Esophagus mucosa (tissue), 1 donor: ENCODE data around the gene SUCNR1. TPM values are rescaled to one million over a fixed set of nuclear protein-coding genes. Genes with fewer than 3 reads are reported as not detected.
A peak's percentile ranks its signal among the peaks of the same experiment; 100 is the strongest.
"Not testable (repeated sequence)": the region's sequence is repeated elsewhere in the genome, so short reads cannot be mapped to it uniquely, and the experiment has no call there.

Experiments
- ATAC-seq: fragments of 200-7000 bp; cut with Tn5 transposase; one replicate; pipeline ENCODE4 v1.9.1; 2020
- total RNA-seq: library from RNA; stranded (reverse); gene quantifications from one replicate; pipeline ENCODE4 v1.2.4, GENCODE V29; 2023
- donor health status: DM: yes; HTN: yes; CAD: no.

The SUCNR1 gene
- total RNA-seq, 1 donor from 2014 or later = not detected

DNA sequence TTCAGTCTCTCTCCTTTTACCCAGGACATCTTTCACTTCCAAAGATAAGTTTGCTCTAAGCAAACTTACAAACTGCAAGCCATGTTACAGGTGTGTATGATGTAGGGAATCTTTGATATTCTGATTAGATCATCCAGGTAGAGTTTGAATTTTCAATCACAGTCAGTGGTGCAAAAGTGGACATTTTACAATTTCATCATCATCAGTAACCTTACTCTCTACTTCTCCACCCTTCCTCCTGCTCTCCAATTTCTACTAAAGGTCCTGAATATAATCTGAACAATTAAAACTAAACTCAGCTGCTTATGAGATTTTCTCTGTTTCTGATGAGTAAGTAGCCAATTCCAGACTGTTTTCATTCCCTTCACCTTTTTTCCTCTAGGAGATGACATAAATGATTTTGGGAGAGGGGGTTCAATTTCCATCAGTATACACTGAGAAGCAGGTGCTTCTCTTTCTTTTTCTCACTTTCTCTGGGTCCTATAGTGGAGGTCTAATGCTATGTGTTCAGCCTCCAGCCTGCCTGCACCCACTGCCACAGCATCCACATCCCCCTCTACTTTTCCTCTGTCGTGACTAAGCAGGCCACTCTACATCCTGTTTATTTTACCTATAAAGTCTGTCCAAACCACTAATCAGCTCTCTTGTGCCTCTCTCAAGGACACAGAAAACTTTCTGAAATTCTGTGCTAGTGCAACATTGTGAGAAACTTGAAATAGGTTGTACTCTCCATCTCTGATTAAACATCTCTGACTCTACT lies 27.6 kb downstream of the SUCNR1 start:
- ATAC-seq = no peak

DNA sequence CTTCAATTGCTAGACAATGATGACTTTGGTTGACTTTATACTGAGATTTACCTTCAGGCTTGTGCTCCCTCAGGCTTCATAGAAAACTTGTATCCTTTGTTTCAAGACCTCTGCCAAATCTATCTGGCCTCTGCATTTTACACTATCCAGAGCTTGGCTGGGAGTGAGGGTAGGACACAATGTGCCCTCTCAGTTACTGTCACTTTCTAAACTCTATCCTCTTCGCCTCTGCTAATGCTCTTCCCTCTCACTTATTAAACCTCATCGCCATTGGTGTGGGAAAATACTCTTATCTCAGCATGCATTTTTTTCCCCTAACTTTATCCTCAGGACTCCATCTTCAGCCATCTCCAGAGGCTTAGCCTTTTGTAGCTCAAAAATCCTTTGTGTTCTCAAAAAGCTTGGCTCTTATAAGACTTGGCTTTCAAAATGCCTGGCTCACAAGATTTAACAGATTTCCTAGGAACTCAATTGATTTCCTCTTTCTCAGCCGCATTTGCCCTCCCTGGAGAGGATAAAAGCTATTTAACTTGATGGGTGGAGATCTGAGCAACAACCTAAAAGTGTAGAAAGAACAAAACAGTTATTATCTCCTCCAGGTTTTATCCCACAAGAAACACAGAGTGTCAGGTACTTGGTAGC lies 28.3 kb downstream of the SUCNR1 start:
- no peak for ATAC-seq

DNA sequence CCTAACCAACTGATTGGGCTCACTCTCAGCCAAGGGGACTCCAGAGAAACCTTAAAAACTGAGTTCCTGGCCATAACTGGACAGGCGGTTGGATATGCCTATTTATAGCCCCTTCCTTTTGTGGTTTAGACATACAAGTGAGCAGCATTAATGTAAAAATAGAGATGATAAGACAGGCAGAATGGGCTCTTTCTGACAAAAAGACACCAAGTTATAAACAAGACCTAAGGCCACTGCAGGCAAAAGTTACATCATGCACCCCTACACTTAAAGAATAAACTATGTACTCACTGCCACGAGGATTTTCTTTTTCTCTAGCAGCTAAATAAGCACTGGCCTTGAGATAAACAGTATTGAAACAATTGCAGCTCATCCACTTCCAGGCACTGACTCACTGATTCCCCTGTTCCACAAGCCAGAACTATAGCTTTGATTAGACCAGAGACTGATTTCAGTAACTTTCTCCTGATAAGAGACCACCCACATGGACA lies 30.1 kb downstream of the SUCNR1 start:
- ATAC-seq = no peak

DNA sequence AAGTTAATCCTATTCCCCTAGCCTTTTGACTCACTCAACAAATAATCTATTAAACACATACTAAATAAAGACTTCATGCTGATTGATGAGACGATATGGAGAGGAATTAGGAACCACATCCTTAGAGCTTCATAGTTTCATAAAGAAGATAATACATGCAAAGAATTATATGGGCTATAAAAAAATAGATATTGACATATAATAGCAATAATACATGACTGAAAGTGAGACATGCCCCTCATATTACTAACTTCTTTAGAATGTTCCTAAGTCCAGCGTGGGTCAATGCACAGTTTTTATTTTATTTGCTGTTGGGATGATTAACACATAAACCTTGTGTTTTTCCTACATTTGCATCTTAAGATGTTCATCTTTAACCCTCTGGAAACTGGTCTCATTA lies 32.2 kb downstream of the SUCNR1 start:
- no peak for ATAC-seq

DNA sequence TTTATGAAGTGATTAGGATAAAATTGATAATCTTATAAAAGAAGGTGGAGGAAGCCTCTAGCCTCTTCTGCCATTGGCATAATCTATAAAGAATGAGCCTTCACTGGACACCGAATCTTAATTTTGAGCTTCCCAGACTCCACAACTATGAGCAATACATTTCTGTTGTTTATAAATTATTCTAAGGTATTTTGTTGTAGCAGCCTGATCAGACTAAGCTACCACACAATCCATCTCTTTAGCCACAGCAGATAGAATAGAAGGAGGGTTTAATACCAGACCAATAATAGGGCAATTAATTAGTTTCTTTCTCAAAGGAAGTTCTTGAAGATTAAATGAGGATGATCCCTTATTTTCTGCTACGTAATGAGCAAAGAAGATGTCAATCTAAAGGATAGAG lies 33.3 kb downstream of the SUCNR1 start:
- no peak for ATAC-seq

DNA sequence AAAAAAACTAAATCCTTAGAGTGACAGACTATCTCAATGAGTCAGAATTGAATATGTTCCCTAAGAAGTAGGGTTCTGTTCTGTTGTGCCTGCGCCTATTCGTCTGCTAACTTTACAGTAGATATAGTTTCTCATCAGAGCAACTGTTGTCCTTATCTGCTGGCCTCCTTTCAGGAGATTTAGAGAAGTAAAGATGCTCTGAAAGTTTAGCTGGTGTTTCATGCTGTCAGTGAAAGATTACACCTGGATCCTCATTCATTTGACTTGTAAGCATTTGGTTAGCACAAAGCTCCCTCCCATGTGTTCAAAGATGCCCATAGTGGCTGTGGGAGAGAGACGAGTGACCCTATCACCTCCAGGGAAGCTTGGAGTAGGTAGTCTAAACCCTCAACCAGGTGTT lies 35.0 kb downstream of the SUCNR1 start:
- no peak for ATAC-seq

DNA sequence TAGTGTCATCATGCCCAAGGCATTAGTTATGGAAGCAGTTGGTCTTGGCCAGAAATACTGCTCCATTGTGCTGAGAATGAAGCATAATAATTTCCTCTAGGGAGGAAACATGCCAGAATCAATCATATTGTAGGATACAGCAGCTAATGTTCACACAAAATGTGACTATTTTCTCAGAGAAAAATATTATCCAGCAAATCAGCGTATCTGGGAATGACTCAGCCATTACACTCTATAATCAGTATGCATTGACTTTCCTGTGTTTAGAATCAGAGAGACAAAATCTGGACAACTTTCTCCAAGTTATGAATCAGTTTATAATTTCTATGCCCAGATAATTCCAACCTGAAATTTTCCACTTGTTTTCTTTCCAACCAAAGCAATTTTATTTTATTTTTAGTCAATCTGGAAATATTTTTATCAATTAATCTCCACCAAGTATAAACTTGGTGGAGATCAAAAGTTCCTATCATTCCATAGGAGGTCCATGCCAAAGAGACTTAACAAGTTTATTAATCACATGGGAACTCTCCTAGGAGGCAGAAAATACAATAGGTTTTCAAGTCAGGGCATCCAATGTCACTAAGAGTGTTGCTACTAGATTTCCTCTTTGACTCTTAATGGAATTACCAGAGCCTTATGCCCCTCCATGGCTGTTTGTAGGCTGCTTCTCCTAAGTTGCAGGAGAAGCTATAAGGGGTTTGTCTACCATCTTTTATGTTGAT lies 36.4 kb downstream of the SUCNR1 start:
- ATAC-seq = no peak

DNA sequence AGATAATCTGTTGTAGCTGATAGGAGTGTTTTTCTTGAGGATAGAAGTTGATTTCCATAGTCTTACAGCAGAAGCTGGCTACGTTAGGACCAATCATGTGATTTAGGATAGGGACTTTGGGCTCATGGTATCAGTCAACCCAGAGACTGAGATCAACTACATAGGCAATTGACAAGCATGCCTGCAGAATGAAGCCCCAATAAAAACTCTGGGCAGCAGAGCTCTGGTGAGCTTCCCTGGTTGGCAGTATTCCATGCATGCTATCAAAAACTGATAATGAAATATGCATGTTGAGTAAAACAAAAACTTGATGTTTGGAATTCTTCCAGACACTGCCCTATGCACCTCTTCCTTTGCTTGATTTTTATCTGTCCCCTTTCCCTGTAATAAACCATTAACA lies 38.0 kb downstream of the SUCNR1 start:
- no peak for ATAC-seq

DNA sequence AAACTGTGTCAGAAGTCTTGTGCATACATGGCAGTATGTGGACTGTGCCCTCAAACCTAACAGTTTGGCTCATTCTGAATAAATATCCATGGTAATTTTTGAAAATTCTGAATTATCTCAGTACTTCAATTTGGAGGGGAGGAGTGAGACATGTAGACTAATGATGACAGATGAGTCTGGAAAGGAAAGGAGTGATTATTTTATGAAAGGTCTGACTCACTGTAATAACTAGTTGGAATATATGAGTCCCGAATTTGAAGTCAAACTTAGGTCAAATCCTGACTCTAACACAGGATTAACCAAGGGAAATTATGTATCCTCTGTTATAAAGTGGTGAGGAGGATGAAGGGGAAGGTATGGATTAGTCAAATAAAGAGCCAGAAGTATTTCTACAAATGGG lies 38.6 kb downstream of the SUCNR1 start:
- ATAC-seq = no peak

DNA sequence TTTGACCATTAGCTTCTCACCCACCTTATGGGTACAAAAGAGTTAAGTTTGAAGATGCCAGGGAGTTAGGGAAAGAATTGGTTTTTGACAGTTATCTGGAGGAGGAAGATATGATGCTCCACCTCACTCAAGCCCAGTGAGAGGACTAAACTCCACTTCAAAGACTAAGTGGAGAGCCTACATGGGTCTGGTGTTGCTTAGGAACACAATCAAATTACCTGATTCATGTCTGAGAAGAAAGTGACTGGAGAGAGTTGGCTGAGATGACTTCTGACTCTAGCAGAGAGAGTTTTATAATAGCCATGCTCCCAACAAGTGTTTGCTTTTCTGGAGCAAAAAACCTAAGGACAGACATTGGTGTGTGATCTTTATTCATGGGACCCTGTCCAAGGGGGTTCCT lies 43.3 kb downstream of the SUCNR1 start:
- ATAC-seq = no peak

DNA sequence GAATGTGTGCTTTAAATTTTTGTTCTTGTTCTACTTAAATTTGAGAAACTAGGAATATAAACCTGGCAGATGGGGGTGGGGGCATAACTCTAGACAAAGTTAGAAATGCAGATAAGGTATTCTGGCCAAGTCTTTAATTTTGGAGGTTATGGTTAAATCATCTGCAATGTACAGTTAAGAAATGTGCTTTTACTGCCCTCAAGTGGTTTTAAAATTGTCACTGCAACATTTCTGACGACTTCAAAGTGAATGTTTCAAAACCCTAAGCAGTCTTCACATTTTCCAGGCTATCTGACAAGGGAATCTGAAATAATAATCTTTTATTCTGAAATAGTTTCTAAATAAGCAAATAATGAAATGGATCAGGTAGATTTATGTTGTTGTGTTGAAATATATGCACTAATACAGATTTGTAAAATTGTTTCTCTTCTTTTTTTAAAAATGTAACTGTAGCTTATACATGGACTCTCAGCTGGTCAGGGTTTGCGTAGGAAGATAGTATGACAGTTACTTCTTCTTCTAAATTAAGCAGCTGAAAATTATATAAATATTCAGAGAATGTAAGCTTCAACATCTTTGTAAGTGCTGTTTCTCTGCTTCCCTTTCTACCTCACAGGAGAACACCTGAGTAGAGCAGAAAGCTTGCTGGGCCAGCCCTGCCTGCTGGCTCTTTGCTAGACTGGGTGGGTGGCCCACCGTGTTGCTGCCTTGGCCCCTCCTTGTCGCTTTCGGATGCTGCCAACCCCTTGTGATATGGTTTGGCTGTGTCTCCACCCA lies 45.0 kb downstream of the SUCNR1 start:
- ATAC-seq = peak; percentile 55

DNA sequence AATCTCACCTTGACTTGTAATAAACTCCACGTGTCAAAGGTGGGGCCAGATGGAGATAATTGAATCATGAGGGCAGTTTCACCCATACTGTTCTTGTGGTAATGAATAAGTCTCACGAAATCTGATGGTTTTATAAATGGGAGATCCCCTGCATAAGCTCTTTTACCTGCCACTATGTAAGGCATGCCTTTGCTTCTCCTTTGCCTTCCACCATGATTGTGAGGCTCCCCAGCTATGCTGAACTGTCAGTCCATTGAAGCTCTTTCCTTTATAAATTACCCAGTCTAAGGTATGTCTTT lies 45.5 kb downstream of the SUCNR1 start:
- no peak for ATAC-seq

DNA sequence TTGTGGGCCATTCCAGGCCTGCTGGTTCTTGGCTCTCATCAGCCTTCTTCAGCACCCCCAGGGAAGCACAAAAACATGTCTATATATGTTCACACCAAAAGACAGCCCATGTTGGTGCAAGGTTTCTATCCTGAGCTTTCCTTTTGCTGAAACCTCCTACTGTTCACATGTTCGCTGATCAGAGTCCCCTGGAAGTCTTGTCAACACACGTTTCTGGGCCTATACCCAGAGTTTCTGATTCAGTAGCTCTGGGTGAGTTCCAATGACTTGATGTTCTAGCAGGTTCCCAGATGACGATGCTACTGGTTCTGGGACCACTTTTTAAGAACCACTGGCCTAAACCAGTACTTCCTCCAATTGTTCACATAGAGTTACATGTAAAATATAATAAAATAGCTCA lies 46.0 kb downstream of the SUCNR1 start:
- ATAC-seq = peak; percentile 90

DNA sequence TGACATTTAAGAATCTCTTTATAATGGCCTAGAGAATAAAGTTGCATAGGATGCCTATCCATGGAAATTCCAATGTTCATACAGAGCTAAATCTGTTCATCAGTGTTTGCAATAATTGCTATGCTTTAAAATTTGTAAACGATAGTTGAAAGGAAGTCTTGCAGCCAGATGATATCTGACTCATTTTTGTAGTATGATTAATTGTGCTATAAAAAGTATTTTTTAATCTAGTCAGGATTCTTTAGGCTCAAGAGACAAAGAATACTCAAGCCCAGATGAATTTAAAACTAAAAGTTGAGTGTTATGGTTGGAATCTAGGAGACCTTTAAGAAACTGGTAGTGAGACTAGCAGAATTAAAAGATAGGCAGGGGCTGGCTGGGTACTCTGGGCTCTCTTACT lies 50.5 kb downstream of the SUCNR1 start:
- ATAC-seq = no peak

DNA sequence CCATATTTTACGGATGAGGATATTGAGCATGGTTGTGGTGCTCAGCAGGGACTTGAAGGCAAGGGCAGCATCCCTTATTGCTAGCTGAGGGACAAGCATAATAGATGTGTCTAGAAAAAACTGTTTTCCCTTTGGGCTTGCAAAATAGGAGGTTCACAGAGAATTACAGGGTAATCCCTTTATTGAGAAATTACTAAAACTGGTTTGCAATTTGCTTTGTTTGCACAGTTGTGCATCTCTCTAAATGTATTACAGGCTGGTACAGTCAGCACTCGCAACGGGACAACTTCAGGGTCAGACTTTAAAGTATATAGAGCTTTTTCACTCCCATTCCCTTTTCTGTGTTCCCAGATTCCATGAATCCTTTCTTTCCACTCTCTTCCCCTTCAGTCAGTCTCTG lies 51.3 kb downstream of the SUCNR1 start:
- ATAC-seq = peak; percentile 84

DNA sequence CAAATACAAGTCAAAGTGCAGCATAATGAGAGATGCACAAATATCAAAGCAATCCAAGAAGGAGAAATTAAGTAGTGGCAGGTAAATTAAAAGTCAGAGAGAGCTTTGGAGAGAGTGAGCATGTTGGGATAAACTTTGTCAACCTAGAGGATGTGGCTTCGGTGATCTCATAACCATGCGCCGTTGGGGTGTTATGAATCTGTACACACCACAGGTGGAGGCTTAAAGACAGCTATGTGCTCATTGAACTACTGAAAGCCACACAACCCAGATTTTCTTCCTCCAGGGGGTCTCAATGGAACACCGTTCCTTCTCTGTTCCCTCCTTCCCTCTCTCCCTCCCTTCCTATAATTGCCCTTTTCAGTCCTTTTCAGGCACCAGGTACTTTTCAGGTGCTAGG lies 52.0 kb downstream of the SUCNR1 start:
- peak; percentile 52 for ATAC-seq

DNA sequence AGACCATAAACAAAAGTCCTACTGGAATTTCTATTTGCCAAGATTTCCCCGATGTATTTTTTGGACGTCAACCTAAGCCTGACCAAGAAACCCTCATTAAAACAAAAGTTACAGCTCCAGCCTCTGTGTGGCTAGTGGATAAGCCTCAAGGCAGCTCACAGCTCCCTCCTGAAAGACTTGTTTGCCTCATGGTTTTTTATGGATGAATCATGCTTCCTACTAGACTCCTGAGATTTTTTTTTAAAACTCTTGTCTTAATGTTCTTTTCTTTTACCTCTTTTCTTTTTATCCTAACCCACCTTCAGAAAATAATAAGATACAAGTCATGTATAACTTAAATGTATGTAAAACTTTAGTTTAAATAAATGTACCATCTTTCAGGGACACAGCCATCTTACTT lies 52.4 kb downstream of the SUCNR1 start:
- ATAC-seq = peak; percentile 89

DNA sequence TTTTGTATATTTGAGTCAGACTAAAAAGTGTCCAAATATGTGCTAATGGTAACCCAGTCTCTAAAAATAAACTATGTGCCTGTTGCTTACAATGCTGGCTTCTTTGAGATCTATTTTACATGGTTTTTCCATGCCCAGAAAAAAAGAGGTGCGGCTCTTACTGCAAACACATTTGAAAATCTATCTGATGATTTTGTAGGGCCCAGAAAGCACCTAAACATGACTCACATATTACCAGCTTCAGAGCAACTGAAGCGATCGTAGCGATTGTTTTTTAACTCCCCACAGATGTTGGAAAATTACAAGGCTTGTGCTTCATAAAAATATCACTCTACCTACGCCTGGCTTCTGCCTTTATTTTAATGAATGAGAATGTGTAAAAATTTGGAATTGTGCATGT lies 53.5 kb downstream of the SUCNR1 start:
- peak; percentile 74 for ATAC-seq

DNA sequence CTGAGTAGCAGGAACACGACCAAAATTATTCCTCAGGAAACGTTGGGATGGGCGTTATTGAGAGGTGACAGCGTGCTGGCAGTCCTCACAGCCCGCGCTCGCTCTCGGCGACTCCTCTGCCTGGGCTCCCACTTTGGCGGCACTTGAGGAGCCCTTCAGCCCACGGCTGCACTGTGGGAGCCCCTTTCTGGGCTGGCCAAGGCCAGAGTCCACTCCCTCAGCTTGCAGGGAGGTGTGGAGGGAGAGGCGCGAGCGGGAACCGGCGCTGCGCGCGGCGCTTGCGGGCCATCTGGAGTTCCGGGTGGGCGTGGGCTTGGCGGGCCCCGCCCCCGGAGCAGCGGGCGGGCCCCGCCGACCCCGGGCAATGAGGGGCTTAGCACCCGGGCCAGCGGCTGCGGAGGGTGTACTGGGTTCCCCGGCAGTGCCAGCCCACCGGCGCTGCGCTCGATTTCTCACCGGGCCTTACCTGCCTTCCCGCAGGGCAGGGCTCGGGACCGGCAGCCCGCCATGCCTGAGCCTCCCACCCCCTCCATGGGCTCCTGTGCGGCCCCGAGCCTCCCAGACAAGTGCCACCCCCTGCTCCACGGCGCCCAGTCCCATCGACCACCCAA lies 54.6 kb downstream of the SUCNR1 start:
- ATAC-seq = not testable (repeated sequence)

DNA sequence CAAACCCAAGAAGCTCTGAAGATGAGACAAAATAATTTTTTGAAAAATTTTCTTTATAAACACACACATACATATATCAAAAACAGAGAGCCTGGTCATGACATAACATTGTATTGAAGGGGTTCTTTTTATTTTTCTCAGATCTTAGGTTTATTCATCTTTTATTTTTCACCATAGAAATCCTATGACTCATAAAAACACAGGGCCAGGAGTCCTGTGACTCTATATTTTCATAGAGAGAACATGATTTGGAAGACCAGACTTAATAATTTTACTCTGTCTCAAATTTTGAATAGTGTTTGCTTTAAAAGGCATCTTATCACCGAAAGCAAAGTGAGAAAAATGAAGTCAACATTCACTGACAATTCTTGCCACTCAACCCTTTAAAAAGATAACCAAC lies 57.7 kb downstream of the SUCNR1 start:
- no peak for ATAC-seq

DNA sequence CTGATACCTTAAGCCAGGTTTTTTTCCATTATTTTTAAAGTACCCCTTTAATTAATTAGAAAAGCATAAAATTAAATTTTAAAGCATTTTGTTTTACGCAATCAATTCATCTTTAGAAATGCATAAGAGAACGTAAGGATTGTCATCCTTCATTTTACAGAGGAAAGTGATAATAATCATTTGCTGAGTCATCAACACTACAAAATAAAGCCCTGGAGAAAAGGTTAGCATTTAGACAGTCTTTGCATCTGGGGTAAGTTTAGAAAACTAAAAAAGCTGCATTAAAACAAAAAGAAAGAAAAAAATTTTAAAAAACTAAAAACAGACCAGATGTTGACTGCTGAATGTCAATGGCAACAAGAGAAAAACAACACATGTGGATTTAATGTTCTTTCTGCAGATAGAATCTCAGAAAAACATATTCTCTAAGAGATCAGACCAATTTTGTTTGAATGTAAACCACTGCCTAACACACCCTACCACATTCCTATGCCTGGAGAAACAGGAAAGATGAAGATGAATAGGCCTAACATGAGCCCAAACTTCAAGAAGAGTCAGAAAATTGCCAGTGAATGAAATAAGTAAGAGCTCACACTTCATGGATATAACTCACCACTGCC lies 59.9 kb downstream of the SUCNR1 start:
- ATAC-seq = peak; percentile 61
